Retinal pigment epithelial cell (primary cell): ENCODE results near the gene CT83.

Experiments used
- DNase-seq: peaks from one replicate; pipeline ENCODE4 v3.0.0-alpha.2; 2010; ENCODE audit warnings: low read depth
- H3K4me3 ChIP-seq: 2 replicates; pipeline ENCODE4 v1.5.1; 2011; ENCODE audit warnings: mild to moderate bottlenecking, low read length, control low read depth, moderate library complexity
- CTCF ChIP-seq: conservative IDR thresholded peaks from 2 replicates; pipeline ENCODE4 v1.5.1; 2011; ENCODE audit warnings: low read depth, low read length, control low read depth, inconsistent platforms

Gene CT83, protein sequence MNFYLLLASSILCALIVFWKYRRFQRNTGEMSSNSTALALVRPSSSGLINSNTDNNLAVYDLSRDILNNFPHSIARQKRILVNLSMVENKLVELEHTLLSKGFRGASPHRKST

DNA sequence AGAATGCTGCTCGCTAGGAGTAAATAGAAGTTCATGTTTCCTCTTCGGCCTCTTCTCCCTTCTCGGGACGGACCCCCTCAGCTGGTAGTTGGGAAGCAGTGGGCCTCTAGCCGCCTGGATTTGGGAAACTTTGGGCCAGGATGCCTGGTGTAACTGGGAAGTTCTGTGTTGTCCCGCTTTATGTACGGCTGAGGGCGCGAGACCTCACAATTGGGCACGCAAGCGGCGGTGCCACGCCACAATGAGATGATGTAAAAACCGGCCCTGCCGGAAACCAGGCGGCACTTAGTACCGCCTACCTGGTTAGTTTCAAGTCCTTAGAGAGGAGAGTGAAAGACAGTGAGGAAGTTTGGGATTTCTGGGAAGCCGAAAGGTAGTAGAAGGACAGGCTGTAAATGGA lies at the start of gene CT83:
TSS of gene CT83 (minus strand) at position 155 of the 400 bp plus-strand sequence. CDS start at position 35, 120 bp downstream.
- no peak for DNase-seq
- H3K4me3 ChIP-seq = no peak within 1 kb of the TSS
- TF ChIP-seq CTCF = no peak

- H3K4me3 ChIP-seq = no peak overlapping the region
- peak; percentile 11 for TF ChIP-seq CTCF
- DNase-seq = peak; percentile 90
These were observed 37.0 kb upstream of the CT83 start for GRCh38 chrX:116499780-116500179.

GRCh38 chrX:116493271-116493670 lies 30.5 kb upstream of the CT83 start:
- no peak overlapping the region for H3K4me3 ChIP-seq
- no peak for DNase-seq
- TF ChIP-seq CTCF = no peak

- TF ChIP-seq CTCF = no peak
- H3K4me3 ChIP-seq = no peak overlapping the region
- no peak for DNase-seq
These were observed 27.3 kb upstream of the CT83 start for GRCh38 chrX:116490104-116490503.

DNA sequence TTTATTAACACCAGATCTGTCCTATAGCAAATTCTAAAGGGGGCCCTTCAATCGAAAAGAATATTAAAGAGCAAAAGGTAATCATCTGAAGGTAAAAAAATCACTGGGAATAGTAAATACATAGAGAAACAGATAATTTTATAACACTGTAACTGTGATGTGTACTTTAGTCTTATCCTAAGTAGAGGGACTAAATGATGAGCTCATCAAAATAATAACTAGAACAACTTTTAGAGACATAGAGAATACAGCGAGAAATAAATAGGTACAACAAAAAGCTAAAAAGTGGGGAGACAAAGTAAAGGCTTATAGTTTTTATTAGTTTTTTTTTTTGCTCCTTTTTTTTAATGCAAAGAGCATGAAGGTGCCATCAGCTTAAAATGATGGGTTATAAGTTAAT lies 17.3 kb upstream of the CT83 start:
- DNase-seq = no peak
- H3K4me3 ChIP-seq = no peak overlapping the region
- TF ChIP-seq CTCF = no peak

- no peak for TF ChIP-seq CTCF
- DNase-seq = peak; percentile 6
These were observed 13.6 kb downstream of the CT83 start for GRCh38 chrX:116449156-116449555.

GRCh38 chrX:116436358-116436816 lies 26.4 kb downstream of the CT83 start, which contains the start of gene SLC6A14:
TSS of gene SLC6A14 (plus strand) at chrX:116436606. CDS start at chrX:116436710, 104 bp downstream.
- no peak for TF ChIP-seq CTCF

More at GRCh38 chrX:116449156-116449555, 13.6 kb downstream of the CT83 start:
- H3K4me3 ChIP-seq = no peak overlapping the region

More at GRCh38 chrX:116436358-116436816, 26.4 kb downstream of the CT83 start, which contains the start of gene SLC6A14:
- H3K4me3 ChIP-seq = no peak within 1 kb of the TSS
- no peak for DNase-seq
